Trophoblast cell (in vitro differentiated cells and primary cell): ENCODE results near the gene SERTAD1.

ENCODE experiments used
- DNase-seq, 2 donors: peaks; one replicate each; pipeline ENCODE4 v3.0.0-alpha.2; 2016
- H2AFZ ChIP-seq: 2 replicates; pipeline ENCODE4 v1.6.1; 2013; ENCODE audit warnings: low read length, moderate library complexity, mild to moderate bottlenecking; ENCODE audit not compliant: insufficient read depth, poor library complexity
- H2AK5ac ChIP-seq: 2 replicates; pipeline ENCODE4 v1.6.1; 2013; ENCODE audit warnings: mild to moderate bottlenecking, low read length
- H2BK120ac ChIP-seq: 2 replicates; pipeline ENCODE4 v1.6.1; 2013; ENCODE audit warnings: low read length, mild to moderate bottlenecking, moderate library complexity; ENCODE audit not compliant: insufficient read depth, poor library complexity
- H2BK12ac ChIP-seq: 2 replicates; pipeline ENCODE4 v1.6.1; 2013; ENCODE audit warnings: mild to moderate bottlenecking, low read length, moderate library complexity
- H2BK5ac ChIP-seq: 2 replicates; pipeline ENCODE4 v1.6.1; 2013; ENCODE audit warnings: low read length, low read depth, moderate library complexity, mild to moderate bottlenecking; ENCODE audit not compliant: poor library complexity
- H3K14ac ChIP-seq: 2 replicates; pipeline ENCODE4 v1.6.1; 2013; ENCODE audit warnings: mild to moderate bottlenecking, low read length
- H3K18ac ChIP-seq: 2 replicates; pipeline ENCODE4 v1.6.1; 2013; ENCODE audit warnings: mild to moderate bottlenecking, low read length
- H3K23ac ChIP-seq: 2 replicates; pipeline ENCODE4 v1.6.1; 2013; ENCODE audit warnings: low read length
- H3K27ac ChIP-seq: 2 replicates; pipeline ENCODE4 v1.5.1; 2013; ENCODE audit warnings: low read depth, mild to moderate bottlenecking, inconsistent platforms, low read length, moderate library complexity
- H3K27me3 ChIP-seq: 2 replicates; pipeline ENCODE4 v1.6.1; 2013; ENCODE audit warnings: inconsistent platforms, mild to moderate bottlenecking, low read length, moderate library complexity; ENCODE audit not compliant: insufficient read depth
- H3K36me3 ChIP-seq, 2 experiments: 1 replicate in 1 of 2; 2 replicates in 1 of 2; pipeline ENCODE4 v1.6.1; 2013; ENCODE audit warnings: low read length in 2 of 2, mild to moderate bottlenecking in 2 of 2, moderate library complexity in 1 of 2; ENCODE audit not compliant: insufficient read depth in 2 of 2, control insufficient read depth in 1 of 2
- H3K4ac ChIP-seq: 2 replicates; pipeline ENCODE4 v1.6.1; 2013; ENCODE audit warnings: low read depth, mild to moderate bottlenecking, low read length, moderate library complexity
- H3K4me1 ChIP-seq, 2 experiments: 1 replicate in 1 of 2; 2 replicates in 1 of 2; pipeline ENCODE4 v1.6.1; 2013; ENCODE audit warnings: low read length in 2 of 2, mild to moderate bottlenecking in 2 of 2, moderate library complexity in 1 of 2; ENCODE audit not compliant: insufficient read depth in 2 of 2, control insufficient read depth in 1 of 2
- H3K4me2 ChIP-seq: 2 replicates; pipeline ENCODE4 v1.6.1; 2013; ENCODE audit warnings: inconsistent platforms, mild to moderate bottlenecking, low read length, moderate library complexity
- H3K4me3 ChIP-seq: 2 replicates; pipeline ENCODE4 v1.5.1; 2013; ENCODE audit warnings: mild to moderate bottlenecking, low read depth, low read length, inconsistent platforms
- H3K79me1 ChIP-seq: one replicate; pipeline ENCODE4 v1.6.1; 2013; ENCODE audit warnings: low read length
- H3K79me2 ChIP-seq: 2 replicates; pipeline ENCODE4 v1.6.1; 2013; ENCODE audit warnings: low read length, mild to moderate bottlenecking; ENCODE audit not compliant: control insufficient read depth, insufficient read depth, poor library complexity
- H3K9ac ChIP-seq: 2 replicates; pipeline ENCODE4 v1.6.1; 2013; ENCODE audit warnings: mild to moderate bottlenecking, low read length
- H3K9me3 ChIP-seq: 2 replicates; pipeline ENCODE4 v1.6.1; 2013; ENCODE audit warnings: low read depth, mild to moderate bottlenecking, control low read depth, inconsistent platforms, low read length; ENCODE audit not compliant: insufficient read depth
- H4K12ac ChIP-seq: 2 replicates; pipeline ENCODE4 v1.6.1; 2013; ENCODE audit warnings: low read depth, mild to moderate bottlenecking, low read length, moderate library complexity
- H4K8ac ChIP-seq: 2 replicates; pipeline ENCODE4 v1.6.1; 2013; ENCODE audit warnings: low read depth, mild to moderate bottlenecking, low read length, moderate library complexity
- H4K91ac ChIP-seq: one replicate; pipeline ENCODE4 v1.6.1; 2013; ENCODE audit warnings: low read depth, mild to moderate bottlenecking, low read length, moderate library complexity
- WGBS: extraction: QIAGEN DNeasy Blood & Tissue Kit; methylation state at CpG from one replicate; pipeline ENCODE4 v1.1.7; 2013; ENCODE audit warnings: missing lambda C conversion rate; ENCODE audit not compliant: insufficient read length, insufficient coverage; ENCODE audit errors: extremely low coverage; 5-methylcytosine and 5-hydroxymethylcytosine counted together

The SERTAD1 gene

GRCh38 chr19:40392123-40392522 lies 33.7 kb downstream of the SERTAD1 start:
- WGBS = no CpG with 5 or more reads among the region's 8 CpGs

GRCh38 chr19:40390084-40390742 lies 35.6 kb downstream of the SERTAD1 start, which contains the start of gene HIPK4:
Gene HIPK4 (minus strand): TSS chr19:40390181. CDS start chr19:40389902, 279 bp downstream.
- H3K14ac ChIP-seq = no peak within 1 kb of the TSS
- peaks cover 1% of the 10 kb centered on the region for H3K79me2 ChIP-seq
- no peak within 1 kb of the TSS for H2BK12ac ChIP-seq
- peaks cover 11 to 17% of the 10 kb centered on the region in 2 experiments for H3K4me1 ChIP-seq
- H3K27me3 ChIP-seq = no peaks in the 10 kb centered on the region
- WGBS = no CpG with 5 or more reads among the region's 10 CpGs
- no peak within 1 kb of the TSS for H4K91ac ChIP-seq
- no peaks in the 10 kb centered on the region for H3K36me3 ChIP-seq
- no peak within 1 kb of the TSS for H3K4me2 ChIP-seq
- H3K18ac ChIP-seq = no peak within 1 kb of the TSS
- H3K27ac ChIP-seq = no peak within 1 kb of the TSS
- H3K4me3 ChIP-seq = no peak within 1 kb of the TSS
- H2AK5ac ChIP-seq = no peak within 1 kb of the TSS
- no peak within 1 kb of the TSS for H3K9ac ChIP-seq
- no peaks in the 10 kb centered on the region for H3K9me3 ChIP-seq
- no peak within 1 kb of the TSS for H2BK5ac ChIP-seq
- H2BK120ac ChIP-seq = no peak within 1 kb of the TSS
- peaks cover 13% of the 10 kb centered on the region for H3K79me1 ChIP-seq
- no peak within 1 kb of the TSS for H3K4ac ChIP-seq
- H3K23ac ChIP-seq = no peak within 1 kb of the TSS
- no peak within 1 kb of the TSS for H4K12ac ChIP-seq
- no peak for DNase-seq
- H4K8ac ChIP-seq = no peak within 1 kb of the TSS
- H2AFZ ChIP-seq = no peak within 1 kb of the TSS

More at GRCh38 chr19:40392123-40392522, 33.7 kb downstream of the SERTAD1 start:
- H3K4me2 ChIP-seq = no peak overlapping the region
- peaks cover 1% of the 10 kb centered on the region for H3K79me2 ChIP-seq
- H2AK5ac ChIP-seq = peak overlapping the region; percentile 77
- peak overlapping the region; percentile 13 for H3K4ac ChIP-seq
- no peak overlapping the region for H3K9ac ChIP-seq
- peak overlapping the region; percentile 58 for H2BK12ac ChIP-seq
- peak overlapping the region; percentile 36 for H3K14ac ChIP-seq
- H2BK5ac ChIP-seq = peak overlapping the region; percentile 7
- no peaks in the 10 kb centered on the region for H3K9me3 ChIP-seq
- no peak overlapping the region for H3K4me3 ChIP-seq
- peak overlapping the region; percentile 8 for H2AFZ ChIP-seq
- H2BK120ac ChIP-seq = peak overlapping the region; percentile 64
- peak overlapping the region; percentile 20 for H4K8ac ChIP-seq
- no peaks in the 10 kb centered on the region for H3K27me3 ChIP-seq
- no peak overlapping the region for H3K23ac ChIP-seq
- H4K91ac ChIP-seq = peak overlapping the region; percentile 88
- DNase-seq = no peak
- peaks cover 11 to 17% of the 10 kb centered on the region in 2 experiments for H3K4me1 ChIP-seq
- H3K79me1 ChIP-seq = peaks cover 13% of the 10 kb centered on the region
- H3K18ac ChIP-seq = no peak overlapping the region
- no peak overlapping the region for H3K27ac ChIP-seq
- H4K12ac ChIP-seq = peak overlapping the region; percentile 6
- H3K36me3 ChIP-seq = no peaks in the 10 kb centered on the region

- H3K79me1 ChIP-seq = peaks cover 13% of the 10 kb centered on the region
- H3K27me3 ChIP-seq = no peaks in the 10 kb centered on the region
- no peak overlapping the region for H3K4me3 ChIP-seq
- H2BK12ac ChIP-seq = no peak overlapping the region
- no peak overlapping the region for H4K91ac ChIP-seq
- H3K18ac ChIP-seq = no peak overlapping the region
- no peak overlapping the region for H2AK5ac ChIP-seq
- no peak overlapping the region for H2BK5ac ChIP-seq
- no peak overlapping the region for H3K14ac ChIP-seq
- peaks cover 1% of the 10 kb centered on the region for H3K79me2 ChIP-seq
- no peak overlapping the region for H3K4me2 ChIP-seq
- H3K4me1 ChIP-seq = peaks cover 11 to 17% of the 10 kb centered on the region in 2 experiments
- H3K27ac ChIP-seq = no peak overlapping the region
- H2BK120ac ChIP-seq = no peak overlapping the region
- no peak overlapping the region for H4K12ac ChIP-seq
- no peak for DNase-seq
- H3K9me3 ChIP-seq = no peaks in the 10 kb centered on the region
- no peak overlapping the region for H4K8ac ChIP-seq
- no peak overlapping the region for H3K9ac ChIP-seq
- no peaks in the 10 kb centered on the region for H3K36me3 ChIP-seq
- no peak overlapping the region for H3K23ac ChIP-seq
- no peak overlapping the region for H3K4ac ChIP-seq
- no CpG with 5 or more reads among the region's 33 CpGs for WGBS
- no peak overlapping the region for H2AFZ ChIP-seq
Observed at GRCh38 chr19:40389404-40390083, 36.2 kb downstream of the SERTAD1 start.

- H4K12ac ChIP-seq = no peak overlapping the region
- H3K79me2 ChIP-seq = peaks cover 1% of the 10 kb centered on the region
- H3K18ac ChIP-seq = no peak overlapping the region
- H3K27ac ChIP-seq = no peak overlapping the region
- H3K14ac ChIP-seq = no peak overlapping the region
- H2BK120ac ChIP-seq = no peak overlapping the region
- H3K36me3 ChIP-seq = no peaks in the 10 kb centered on the region
- no peak overlapping the region for H2AK5ac ChIP-seq
- no peak overlapping the region for H3K23ac ChIP-seq
- H3K4me1 ChIP-seq = peaks cover 11 to 15% of the 10 kb centered on the region in 2 experiments
- peaks cover 13% of the 10 kb centered on the region for H3K79me1 ChIP-seq
- WGBS = no CpG with 5 or more reads among the region's 3 CpGs
- no peak overlapping the region for H2BK5ac ChIP-seq
- no peak overlapping the region for H4K91ac ChIP-seq
- no peak for DNase-seq
- no peak overlapping the region for H3K4me3 ChIP-seq
- no peak overlapping the region for H3K4ac ChIP-seq
- H3K27me3 ChIP-seq = no peaks in the 10 kb centered on the region
- H4K8ac ChIP-seq = no peak overlapping the region
- H3K4me2 ChIP-seq = no peak overlapping the region
- no peak overlapping the region for H2AFZ ChIP-seq
- no peak overlapping the region for H2BK12ac ChIP-seq
- no peak overlapping the region for H3K9ac ChIP-seq
- H3K9me3 ChIP-seq = no peaks in the 10 kb centered on the region
Observed at GRCh38 chr19:40388481-40388880, 37.3 kb downstream of the SERTAD1 start.
